GM21447 (cell line): ENCODE data around the gene SUDS3.
"Not testable (repeated sequence)": the region's sequence is repeated elsewhere in the genome, so short reads cannot be mapped to it uniquely, and the experiment has no call there.

Experiments
- ATAC-seq: cut with Tn5 transposase; IDR thresholded peaks from one replicate; pipeline ENCODE4 v1.9.1; 2021; ENCODE audit not compliant: unreplicated experiment

Gene SUDS3

GRCh38 chr12:118376089-118377020 is at the start of gene SUDS3:
SUDS3 (plus strand) TSS chr12:118376555; CDS start chr12:118376692, 137 bp downstream.
- peak; percentile 22 for ATAC-seq

GRCh38 chr12:118326991-118327390 is 49.4 kb upstream of the SUDS3 start:
- ATAC-seq = no peak

GRCh38 chr12:118327391-118327790 is 49.0 kb upstream of the SUDS3 start:
- no peak for ATAC-seq

- no peak for ATAC-seq
These were observed 47.6 kb upstream of the SUDS3 start for GRCh38 chr12:118328486-118329330.

- peak; percentile 87 for ATAC-seq
These were observed 45.8 kb upstream of the SUDS3 start for GRCh38 chr12:118330421-118331018.

- ATAC-seq = no peak
These were observed 43.8 kb upstream of the SUDS3 start for GRCh38 chr12:118332511-118332910.

GRCh38 chr12:118334241-118334640 is 42.1 kb upstream of the SUDS3 start:
- ATAC-seq = no peak

GRCh38 chr12:118334939-118335567 is 41.3 kb upstream of the SUDS3 start:
- ATAC-seq = no peak

- no peak for ATAC-seq
These were observed 40.2 kb upstream of the SUDS3 start for GRCh38 chr12:118336123-118336522.

- ATAC-seq = no peak
These were observed 39.0 kb upstream of the SUDS3 start for GRCh38 chr12:118337194-118337838.

GRCh38 chr12:118342090-118342489 is 34.3 kb upstream of the SUDS3 start:
- ATAC-seq = no peak

GRCh38 chr12:118344829-118345228 is 31.5 kb upstream of the SUDS3 start:
- ATAC-seq = no peak

GRCh38 chr12:118345355-118345754 is 31.0 kb upstream of the SUDS3 start:
- no peak for ATAC-seq

GRCh38 chr12:118346895-118347294 is 29.5 kb upstream of the SUDS3 start:
- ATAC-seq = peak; percentile 82

GRCh38 chr12:118347916-118348315 is 28.4 kb upstream of the SUDS3 start:
- no peak for ATAC-seq

GRCh38 chr12:118350908-118351559 is 25.3 kb upstream of the SUDS3 start:
- ATAC-seq = no peak

- no peak for ATAC-seq
These were observed 22.6 kb upstream of the SUDS3 start for GRCh38 chr12:118353721-118354120.

GRCh38 chr12:118354503-118354902 is 21.9 kb upstream of the SUDS3 start:
- not testable (repeated sequence) for ATAC-seq

- ATAC-seq = no peak
These were observed 21.5 kb upstream of the SUDS3 start for GRCh38 chr12:118354903-118355302.

- no peak for ATAC-seq
These were observed 20.5 kb upstream of the SUDS3 start for GRCh38 chr12:118355843-118356242.
